ENCODE measurements around the gene TUFT1. TPM values are rescaled to one million over a fixed set of nuclear protein-coding genes. Genes with fewer than 3 reads are reported as not detected.

Gene TUFT1
- total and polyA plus RNA-seq, 2 of the 13 experiments (the other 11 are each of a cell fraction or from before 2014, with no cell fraction given), result 6.4 to 7.3 TPM

GRCh38 chr1:151581451-151581850 is 41.3 kb downstream of the TUFT1 start (continued):
- no peak for TF ChIP-seq PCBP1 (IDR thresholded peaks at IDR 0.05; ENCODE audit: borderline replicate concordance, low read depth, low read length)

GRCh38 chr1:151581921-151582320 is 41.8 kb downstream of the TUFT1 start:
- no TSS peak for BruUV-seq (replicated peaks)
- TF ChIP-seq ZSCAN20 (CRISPR knock-in tag; IDR thresholded peaks at IDR 0.05; ENCODE audit: borderline replicate concordance) (no peak), ZFP62 (CRISPR knock-in tag; IDR thresholded peaks at IDR 0.05) (no peak), ZNF432 (CRISPR knock-in tag; IDR thresholded peaks at IDR 0.05; ENCODE audit: borderline replicate concordance) (no peak), ARID2 (CRISPR knock-in tag; IDR thresholded peaks at IDR 0.05; ENCODE audit: borderline replicate concordance) (no peak), ZNF10 (CRISPR knock-in tag; IDR thresholded peaks at IDR 0.05; ENCODE audit: borderline replicate concordance, low read depth) (no peak), MAX (IDR thresholded peaks at IDR 0.05) (no peak), MED8 (CRISPR knock-in tag; IDR thresholded peaks at IDR 0.05; ENCODE audit: insufficient replicate concordance) (no peak), YY1 (IDR thresholded peaks at IDR 0.05; ENCODE audit: insufficient read depth, insufficient replicate concordance, low read depth, low read length) (no peak), TAF1 (CRISPR knock-in tag; IDR thresholded peaks at IDR 0.05) (no peak), MAFF (IDR thresholded peaks at IDR 0.05; ENCODE audit: low read depth, low read length) (no peak), ZNF574 (CRISPR knock-in tag; IDR thresholded peaks at IDR 0.05) (no peak), MXD3 (CRISPR knock-in tag; IDR thresholded peaks at IDR 0.05) (no peak)
- ChIA-PET CTCF (ENCODE audit: low intra/inter-chr PET ratio, low total read pairs) (no interaction called here), POLR2A (no interaction called here)
- WGBS (ENCODE audit: low lambda C conversion rate), result 86% methylated on average over 1 of the region's 1 CpG
- H3K27me3 ChIP-seq (ENCODE audit: control insufficient read depth in 1 of 2, insufficient read depth in 2 of 2, low read length in 2 of 2), result no peaks in the 10 kb centered on the region
- no peaks in the 10 kb centered on the region for H3K79me2 ChIP-seq (ENCODE audit: insufficient read depth, low read length)
- no peak for FAIRE-seq
- H3K4me2 ChIP-seq (ENCODE audit: low read depth, low read length), result no peak overlapping the region
- no peak overlapping the region for H3K27ac ChIP-seq (ENCODE audit: extremely low read length, insufficient read depth, low read length)
- H3K9ac ChIP-seq (ENCODE audit: insufficient read depth, low read depth, low read length), result no peak overlapping the region
- peaks cover 5 to 21% of the 10 kb centered on the region in 2 experiments for H3K36me3 ChIP-seq (replicated peaks in 1 of 2; ENCODE audit: control insufficient read depth in 1 of 2, insufficient read depth in 2 of 2, low read length in 2 of 2)
- intact Hi-C loops (cut with micrococcal nuclease; ENCODE audit: unreplicated experiment) (no loop called here), in situ Hi-C loops (cut with HindIII; ENCODE audit: extremely low pct_ligation_motif_present, low pct_unique_long_range_greater_than_20kb) (no loop called here)
- peaks cover 7% of the 10 kb centered on the region for H3K4me1 ChIP-seq (ENCODE audit: insufficient read depth, low read length)
- H3K9me3 ChIP-seq (ENCODE audit: low read length), result no peaks in the 10 kb centered on the region
- H3K4me3 ChIP-seq (replicated peaks in 1 of 3; ENCODE audit: insufficient read depth in 1 of 3, low read depth in 2 of 3, low read length in 3 of 3), result no peak overlapping the region
- no peak for ATAC-seq
- no peak overlapping the region for H2AFZ ChIP-seq (ENCODE audit: low read length)
- no peaks in the 10 kb centered on the region for H4K20me1 ChIP-seq (ENCODE audit: insufficient read depth, low read length)
- no peak for DNase-seq (ENCODE audit: low spot score)
